SH-SY5Y (cell line): ENCODE results near the gene INPP4A.

Experiments
- GATA2 ChIP-seq: IDR thresholded peaks from 2 replicates; pipeline ENCODE4 v1.6.1; 2011; ENCODE audit warnings: mild to moderate bottlenecking, low read depth, low read length
- GATA3 ChIP-seq: IDR thresholded peaks from 2 replicates; pipeline ENCODE4 v1.6.1; 2011; ENCODE audit warnings: low read depth, mild to moderate bottlenecking, low read length, moderate library complexity

- TF ChIP-seq GATA2 = no peak
- no peak for TF ChIP-seq GATA3
These were observed 69.5 kb downstream of the INPP4A start for GRCh38 chr2:98514096-98514639.
